ENCODE results near the gene PSMD10. TPM values are rescaled to one million over a fixed set of nuclear protein-coding genes. Genes with fewer than 3 reads are reported as not detected.

The PSMD10 gene
- total and polyA plus RNA-seq, 2 experiments from 2014 or later = 61.2 to 84.4 TPM

DNA sequence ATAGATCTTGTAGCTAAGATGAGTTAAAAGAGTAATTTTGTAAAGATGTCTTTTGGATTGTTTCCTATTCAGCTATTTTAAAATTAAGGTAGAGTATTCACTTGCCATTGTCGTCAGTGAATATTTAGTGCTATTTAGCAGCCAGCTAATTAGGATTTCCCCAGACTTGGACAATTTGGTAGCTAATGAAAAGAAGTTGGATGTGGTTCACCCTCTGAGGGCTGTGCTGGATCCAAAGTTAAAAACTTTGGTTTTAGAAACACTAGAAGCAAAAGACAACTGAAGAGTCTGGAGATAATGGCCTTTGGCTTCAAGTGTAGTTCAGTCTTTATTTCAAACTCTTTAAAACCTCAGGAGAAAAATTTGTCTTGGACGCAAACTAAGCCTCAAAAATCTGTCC is 41.5 kb upstream of the PSMD10 start:
- no peak overlapping the region for H3K27ac ChIP-seq
- H3K4me2 ChIP-seq = no peak overlapping the region
- TF ChIP-seq EZH2phosphoT487 (IDR thresholded peaks at IDR 0.05; ENCODE audit: low read depth, severe bottlenecking, unreplicated experiment) (no peak), EZH2 (IDR thresholded peaks at IDR 0.05; ENCODE audit: borderline replicate concordance) (no peak)
- TF ChIP-seq, protein P1, sequence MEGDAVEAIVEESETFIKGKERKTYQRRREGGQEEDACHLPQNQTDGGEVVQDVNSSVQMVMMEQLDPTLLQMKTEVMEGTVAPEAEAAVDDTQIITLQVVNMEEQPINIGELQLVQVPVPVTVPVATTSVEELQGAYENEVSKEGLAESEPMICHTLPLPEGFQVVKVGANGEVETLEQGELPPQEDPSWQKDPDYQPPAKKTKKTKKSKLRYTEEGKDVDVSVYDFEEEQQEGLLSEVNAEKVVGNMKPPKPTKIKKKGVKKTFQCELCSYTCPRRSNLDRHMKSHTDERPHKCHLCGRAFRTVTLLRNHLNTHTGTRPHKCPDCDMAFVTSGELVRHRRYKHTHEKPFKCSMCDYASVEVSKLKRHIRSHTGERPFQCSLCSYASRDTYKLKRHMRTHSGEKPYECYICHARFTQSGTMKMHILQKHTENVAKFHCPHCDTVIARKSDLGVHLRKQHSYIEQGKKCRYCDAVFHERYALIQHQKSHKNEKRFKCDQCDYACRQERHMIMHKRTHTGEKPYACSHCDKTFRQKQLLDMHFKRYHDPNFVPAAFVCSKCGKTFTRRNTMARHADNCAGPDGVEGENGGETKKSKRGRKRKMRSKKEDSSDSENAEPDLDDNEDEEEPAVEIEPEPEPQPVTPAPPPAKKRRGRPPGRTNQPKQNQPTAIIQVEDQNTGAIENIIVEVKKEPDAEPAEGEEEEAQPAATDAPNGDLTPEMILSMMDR (IDR thresholded peaks at IDR 0.05; ENCODE audit: poor library complexity) = no peak
- H3K79me2 ChIP-seq = no peaks in the 10 kb centered on the region
- no peaks in the 10 kb centered on the region for H3K9me3 ChIP-seq (ENCODE audit: low read depth)
- H3K27me3 ChIP-seq = no peaks in the 10 kb centered on the region
- no peak for DNase-seq (ENCODE audit: low spot score)
- WGBS (ENCODE audit: low lambda C conversion rate, missing lambda C conversion rate) = 87% methylated on average over 2 of the region's 2 CpGs
- no peak overlapping the region for H2AFZ ChIP-seq
- no peaks in the 10 kb centered on the region for H3K4me1 ChIP-seq (ENCODE audit: insufficient read depth)
- H3K36me3 ChIP-seq (replicated peaks; ENCODE audit: insufficient read depth, low read depth) = no peaks in the 10 kb centered on the region
- no peaks in the 10 kb centered on the region for H4K20me1 ChIP-seq (ENCODE audit: insufficient read depth, poor library complexity, severe bottlenecking)
- H3K4me3 ChIP-seq = no peak overlapping the region
- no peaks in the 10 kb centered on the region for H3K9me2 ChIP-seq (replicated peaks; ENCODE audit: insufficient read depth)

DNA sequence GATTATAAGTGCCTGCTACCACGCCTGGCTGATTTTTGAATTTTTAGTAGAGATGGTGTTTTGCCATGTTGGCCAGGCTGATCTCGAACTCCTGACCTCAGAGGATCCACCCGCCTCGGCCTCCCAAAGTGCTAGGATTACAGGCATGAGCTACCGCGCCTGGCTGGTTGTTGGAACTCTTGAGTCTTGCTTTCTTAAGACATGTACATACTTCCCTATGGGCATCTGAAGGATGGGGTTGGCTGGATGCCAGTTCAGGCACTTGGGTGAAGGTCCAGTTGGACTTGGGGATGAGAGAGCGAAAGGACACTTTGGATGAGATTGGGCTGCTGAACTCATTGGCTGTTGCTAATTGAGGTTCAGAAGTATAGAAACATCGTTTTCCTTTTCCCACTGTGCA is 40.7 kb upstream of the PSMD10 start:
- Histone ChIP-seq H3K4me1 (ENCODE audit: insufficient read depth) (no peaks in the 10 kb centered on the region), H3K9me2 (replicated peaks; ENCODE audit: insufficient read depth) (no peaks in the 10 kb centered on the region), H3K9me3 (ENCODE audit: low read depth) (no peaks in the 10 kb centered on the region), H3K27ac (no peak overlapping the region), H3K27me3 (no peaks in the 10 kb centered on the region), H3K79me2 (no peaks in the 10 kb centered on the region), H3K36me3 (replicated peaks; ENCODE audit: insufficient read depth, low read depth) (no peaks in the 10 kb centered on the region), H3K4me3 (no peak overlapping the region), H3K4me2 (no peak overlapping the region), H4K20me1 (ENCODE audit: insufficient read depth, poor library complexity, severe bottlenecking) (no peaks in the 10 kb centered on the region), H2AFZ (no peak overlapping the region)
- TF ChIP-seq EZH2phosphoT487 (IDR thresholded peaks at IDR 0.05; ENCODE audit: low read depth, severe bottlenecking, unreplicated experiment) = no peak
- no peak for TF ChIP-seq EZH2 (IDR thresholded peaks at IDR 0.05; ENCODE audit: borderline replicate concordance)
- TF ChIP-seq, protein P1 (IDR thresholded peaks at IDR 0.05; ENCODE audit: poor library complexity) = no peak
- no peak for DNase-seq (ENCODE audit: low spot score)
- WGBS (ENCODE audit: low lambda C conversion rate, missing lambda C conversion rate) = 84% methylated on average over 8 of the region's 8 CpGs

DNA sequence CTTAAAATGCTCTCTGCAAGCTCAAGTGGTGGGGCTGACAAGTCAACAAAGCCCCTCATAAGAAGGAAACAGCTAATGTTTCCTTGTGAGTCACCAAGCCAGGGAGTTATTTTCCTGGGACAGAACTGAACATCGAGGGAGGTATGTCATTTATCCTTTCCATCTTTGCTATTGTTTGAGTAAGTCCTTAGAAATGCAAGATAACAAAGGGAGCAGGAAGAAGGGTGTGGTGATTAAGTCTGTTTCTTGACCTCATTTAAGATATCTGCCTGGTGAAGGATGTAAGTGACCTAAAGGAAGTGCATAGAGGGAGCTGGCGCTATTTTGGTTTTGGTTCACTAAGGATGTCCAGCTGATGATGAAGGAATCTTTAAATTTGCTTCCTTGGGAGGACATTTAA is 40.1 kb upstream of the PSMD10 start:
- no peak for DNase-seq (ENCODE audit: low spot score)
- TF ChIP-seq EZH2phosphoT487 (IDR thresholded peaks at IDR 0.05; ENCODE audit: low read depth, severe bottlenecking, unreplicated experiment) (no peak), EZH2 (IDR thresholded peaks at IDR 0.05; ENCODE audit: borderline replicate concordance) (no peak)
- TF ChIP-seq, protein P1 (IDR thresholded peaks at IDR 0.05; ENCODE audit: poor library complexity) = no peak
- H3K79me2 ChIP-seq = no peaks in the 10 kb centered on the region
- no peaks in the 10 kb centered on the region for H3K9me3 ChIP-seq (ENCODE audit: low read depth)
- H3K4me3 ChIP-seq = no peak overlapping the region
- H3K9me2 ChIP-seq (replicated peaks; ENCODE audit: insufficient read depth) = no peaks in the 10 kb centered on the region
- H3K27ac ChIP-seq = no peak overlapping the region
- H3K4me1 ChIP-seq (ENCODE audit: insufficient read depth) = no peaks in the 10 kb centered on the region
- no peak overlapping the region for H3K4me2 ChIP-seq
- no peak overlapping the region for H2AFZ ChIP-seq
- 70% methylated on average over 2 of the region's 2 CpGs for WGBS (ENCODE audit: low lambda C conversion rate, missing lambda C conversion rate)
- no peaks in the 10 kb centered on the region for H3K27me3 ChIP-seq
- H3K36me3 ChIP-seq (replicated peaks; ENCODE audit: insufficient read depth, low read depth) = no peaks in the 10 kb centered on the region
- no peaks in the 10 kb centered on the region for H4K20me1 ChIP-seq (ENCODE audit: insufficient read depth, poor library complexity, severe bottlenecking)

DNA sequence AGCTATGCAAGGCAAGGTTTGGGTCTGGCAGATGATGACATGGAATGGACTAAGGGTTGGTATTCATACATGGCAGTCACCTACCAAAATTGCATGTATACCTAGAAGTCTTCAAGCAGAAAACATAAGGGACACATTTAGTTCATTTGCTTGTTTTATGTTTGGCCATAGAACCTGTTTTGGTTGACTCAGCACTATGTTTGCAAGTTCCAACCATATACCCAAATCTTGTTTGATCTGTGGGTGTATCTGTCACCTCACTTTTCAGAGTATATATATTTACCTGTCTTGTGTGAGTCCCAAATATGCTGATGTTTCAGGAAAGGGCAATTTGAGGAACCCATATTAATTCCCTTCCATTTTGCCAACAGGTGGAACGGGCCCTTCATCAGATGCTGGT is 39.5 kb upstream of the PSMD10 start:
- no peaks in the 10 kb centered on the region for H4K20me1 ChIP-seq (ENCODE audit: insufficient read depth, poor library complexity, severe bottlenecking)
- no peaks in the 10 kb centered on the region for H3K36me3 ChIP-seq (replicated peaks; ENCODE audit: insufficient read depth, low read depth)
- no peak overlapping the region for H3K4me3 ChIP-seq
- no peak overlapping the region for H3K27ac ChIP-seq
- WGBS (ENCODE audit: low lambda C conversion rate, missing lambda C conversion rate) = 79% methylated on average over 1 of the region's 1 CpG
- TF ChIP-seq EZH2phosphoT487 (IDR thresholded peaks at IDR 0.05; ENCODE audit: low read depth, severe bottlenecking, unreplicated experiment) (no peak), EZH2 (IDR thresholded peaks at IDR 0.05; ENCODE audit: borderline replicate concordance) (no peak)
- TF ChIP-seq, protein P1 (IDR thresholded peaks at IDR 0.05; ENCODE audit: poor library complexity) = no peak
- H3K4me1 ChIP-seq (ENCODE audit: insufficient read depth) = no peaks in the 10 kb centered on the region
- no peak overlapping the region for H3K4me2 ChIP-seq
- no peaks in the 10 kb centered on the region for H3K9me2 ChIP-seq (replicated peaks; ENCODE audit: insufficient read depth)
- H3K27me3 ChIP-seq = no peaks in the 10 kb centered on the region
- no peak for DNase-seq (ENCODE audit: low spot score)
- H3K79me2 ChIP-seq = no peaks in the 10 kb centered on the region
- no peak overlapping the region for H2AFZ ChIP-seq
- no peaks in the 10 kb centered on the region for H3K9me3 ChIP-seq (ENCODE audit: low read depth)

Measured in hepatocyte (in vitro differentiated cells).